Nephron progenitor cell (in vitro differentiated cells): ENCODE data around the gene GPR162.

Experiments used
- DNase-seq: peaks from one replicate; pipeline ENCODE4 v3.0.0; 2021
- H3K27ac Mint-ChIP-seq: 2 replicates; pipeline ENCODE4 v1.8.0; 2021; ENCODE audit warnings: mild to moderate bottlenecking, moderate library complexity, mixed read lengths
- H3K27me3 Mint-ChIP-seq: 2 replicates; pipeline ENCODE4 v1.8.0; 2021; ENCODE audit warnings: mild to moderate bottlenecking, low read depth, mixed read lengths; ENCODE audit not compliant: poor library complexity
- H3K36me3 Mint-ChIP-seq: 2 replicates; pipeline ENCODE4 v1.8.0; 2021; ENCODE audit warnings: low read depth, mixed read lengths
- H3K4me1 Mint-ChIP-seq: 2 replicates; pipeline ENCODE4 v1.8.0; 2021; ENCODE audit warnings: mixed read lengths
- H3K4me3 Mint-ChIP-seq: 2 replicates; pipeline ENCODE4 v1.8.0; 2021; ENCODE audit warnings: mild to moderate bottlenecking, moderate library complexity, mixed read lengths
- H3K9me3 Mint-ChIP-seq: 2 replicates; pipeline ENCODE4 v1.8.0; 2021; ENCODE audit warnings: mild to moderate bottlenecking, moderate library complexity, mixed read lengths
- TF ChIP-seq, protein P1 (sequence below): fragments of 200-600 bp; sonication (generic); IDR thresholded peaks from 2 replicates; pipeline ENCODE4 v1.5.0; 2021; ENCODE audit warnings: antibody characterized with exemption

GPR162 gene

DNA sequence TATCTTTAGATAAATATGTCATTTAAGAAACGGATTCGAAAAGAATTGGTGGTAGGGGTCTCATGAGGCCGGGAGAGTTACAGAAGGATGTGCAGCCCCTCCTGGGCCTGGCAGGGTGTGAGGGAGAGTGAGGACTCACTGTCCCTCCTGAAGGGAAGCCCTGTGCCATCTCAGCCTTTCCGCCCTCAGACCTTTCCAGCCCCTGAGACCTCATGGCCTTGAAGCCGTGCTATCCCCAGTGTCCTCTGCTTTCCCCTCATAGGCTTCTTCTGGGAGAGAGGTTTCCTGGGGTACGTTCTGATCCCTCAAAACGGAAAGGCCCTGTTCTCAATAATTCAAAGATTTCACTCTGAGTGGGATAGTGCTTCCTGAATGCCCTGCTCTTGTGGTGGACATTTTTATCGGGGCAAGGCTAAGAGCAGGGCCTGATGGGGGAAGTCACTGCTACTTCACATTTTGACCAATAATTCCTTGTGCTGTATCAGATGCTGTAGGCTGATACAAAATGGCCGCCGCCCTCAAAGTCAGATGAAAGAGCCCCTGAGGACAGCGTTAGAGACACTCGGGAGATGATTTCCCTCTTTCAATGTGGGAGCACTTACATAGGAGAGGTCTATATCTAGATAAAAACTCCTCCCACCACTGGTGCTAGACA is 31.0 kb upstream of the GPR162 start:
- TF ChIP-seq, protein P1, sequence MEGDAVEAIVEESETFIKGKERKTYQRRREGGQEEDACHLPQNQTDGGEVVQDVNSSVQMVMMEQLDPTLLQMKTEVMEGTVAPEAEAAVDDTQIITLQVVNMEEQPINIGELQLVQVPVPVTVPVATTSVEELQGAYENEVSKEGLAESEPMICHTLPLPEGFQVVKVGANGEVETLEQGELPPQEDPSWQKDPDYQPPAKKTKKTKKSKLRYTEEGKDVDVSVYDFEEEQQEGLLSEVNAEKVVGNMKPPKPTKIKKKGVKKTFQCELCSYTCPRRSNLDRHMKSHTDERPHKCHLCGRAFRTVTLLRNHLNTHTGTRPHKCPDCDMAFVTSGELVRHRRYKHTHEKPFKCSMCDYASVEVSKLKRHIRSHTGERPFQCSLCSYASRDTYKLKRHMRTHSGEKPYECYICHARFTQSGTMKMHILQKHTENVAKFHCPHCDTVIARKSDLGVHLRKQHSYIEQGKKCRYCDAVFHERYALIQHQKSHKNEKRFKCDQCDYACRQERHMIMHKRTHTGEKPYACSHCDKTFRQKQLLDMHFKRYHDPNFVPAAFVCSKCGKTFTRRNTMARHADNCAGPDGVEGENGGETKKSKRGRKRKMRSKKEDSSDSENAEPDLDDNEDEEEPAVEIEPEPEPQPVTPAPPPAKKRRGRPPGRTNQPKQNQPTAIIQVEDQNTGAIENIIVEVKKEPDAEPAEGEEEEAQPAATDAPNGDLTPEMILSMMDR = no peak

DNA sequence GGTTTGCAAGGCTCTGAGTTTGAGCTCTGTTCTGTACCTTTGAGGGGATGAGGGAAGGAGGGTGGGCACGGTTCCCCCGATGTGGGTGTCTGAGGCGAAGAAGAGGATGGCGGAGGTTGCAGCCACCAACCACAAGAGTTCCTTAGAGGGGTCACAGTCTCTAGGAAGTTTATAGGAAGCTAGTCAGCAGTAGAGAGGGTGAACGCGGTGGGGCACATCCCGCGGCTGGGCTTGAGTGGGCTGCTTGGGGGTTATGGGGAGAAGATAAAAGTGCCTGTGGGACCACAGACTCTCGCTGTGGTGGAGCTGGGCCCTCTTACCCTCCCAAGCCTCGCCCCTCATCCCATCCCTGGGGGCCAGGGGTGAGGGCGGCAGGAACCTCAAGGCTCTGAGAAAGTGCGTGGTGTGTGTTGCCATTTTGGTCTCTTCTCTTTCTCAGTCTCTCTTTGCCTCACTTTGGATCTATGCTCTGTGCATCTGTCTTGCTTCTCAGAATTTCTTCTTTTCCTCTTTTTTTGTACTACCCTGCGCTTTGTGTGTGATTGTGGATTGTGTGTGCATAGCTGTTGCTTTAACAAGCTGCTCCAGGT is 29.6 kb upstream of the GPR162 start:
- TF ChIP-seq, protein P1 = no peak
- Mint-ChIP-seq H3K9me3 (no peaks in the 10 kb centered on the region), H3K27ac (peak overlapping the region; percentile 90), H3K27me3 (peaks cover 3% of the 10 kb centered on the region), H3K4me3 (no peak overlapping the region), H3K36me3 (no peaks in the 10 kb centered on the region), H3K4me1 (peaks cover 47% of the 10 kb centered on the region)
- DNase-seq = no peak

More for the DNA sequence above, 31.0 kb upstream of the GPR162 start:
- Mint-ChIP-seq H3K4me3 (no peak overlapping the region), H3K27ac (no peak overlapping the region), H3K27me3 (peaks cover 3% of the 10 kb centered on the region), H3K36me3 (no peaks in the 10 kb centered on the region), H3K4me1 (peaks cover 44% of the 10 kb centered on the region), H3K9me3 (no peaks in the 10 kb centered on the region)
- no peak for DNase-seq

DNA sequence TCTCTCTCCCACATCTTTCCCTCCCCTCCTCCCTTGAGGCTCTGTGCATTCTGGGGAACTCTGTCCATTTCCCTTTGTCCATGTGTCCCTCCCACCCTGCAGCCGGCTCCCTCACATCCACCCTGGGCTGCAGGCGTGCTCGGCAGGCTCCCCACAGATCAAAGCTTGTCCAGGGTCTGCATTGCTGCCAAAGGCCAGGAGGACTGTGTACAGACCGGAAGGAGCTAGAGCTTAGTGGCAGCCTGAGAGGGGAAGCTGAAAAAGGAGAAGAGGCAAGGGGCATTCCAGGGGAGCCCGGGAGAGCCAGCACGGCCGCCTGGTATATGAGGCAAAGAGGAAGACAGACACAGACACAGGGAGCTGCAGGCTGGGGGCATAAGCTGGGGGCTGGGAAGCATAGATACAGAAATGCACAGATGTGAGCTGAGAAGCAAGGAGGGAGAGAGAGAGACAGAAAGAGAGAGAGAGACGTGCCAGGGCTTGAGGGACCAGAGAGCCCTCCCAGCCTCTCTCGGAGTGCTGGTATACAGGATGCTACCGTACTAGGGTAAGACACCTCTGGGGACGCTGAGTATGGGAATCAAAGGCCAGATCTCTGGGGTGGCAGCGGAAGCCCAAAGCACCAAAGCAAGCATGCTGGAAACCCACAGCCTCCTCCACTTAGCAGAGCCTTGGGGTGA is 29.0 kb upstream of the GPR162 start:
- Mint-ChIP-seq H3K4me1 (peaks cover 52% of the 10 kb centered on the region), H3K9me3 (no peaks in the 10 kb centered on the region), H3K27me3 (peaks cover 3% of the 10 kb centered on the region), H3K27ac (peak overlapping the region; percentile 90), H3K4me3 (peak overlapping the region; percentile 28), H3K36me3 (no peaks in the 10 kb centered on the region)
- TF ChIP-seq, protein P1 = no peak
- peak; percentile 36 for DNase-seq

DNA sequence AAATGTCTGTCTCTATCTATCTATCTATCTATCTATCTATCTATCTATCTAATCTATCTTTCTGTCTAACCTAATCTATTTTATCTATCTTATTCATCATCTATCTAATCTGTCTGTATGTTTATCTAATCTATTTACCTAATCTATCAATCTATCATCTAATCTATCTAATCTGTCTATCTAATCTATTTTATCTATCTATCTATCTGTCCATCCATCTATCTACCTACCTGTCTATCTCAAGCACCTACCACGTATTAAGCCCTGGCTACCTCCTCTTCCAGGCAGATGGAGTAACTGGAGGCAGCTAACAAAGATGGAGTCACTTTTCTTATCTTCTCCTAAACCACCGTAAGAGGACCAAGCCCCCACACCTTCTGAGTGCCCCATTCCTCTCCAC is 26.5 kb upstream of the GPR162 start:
- Mint-ChIP-seq H3K27ac (no peak overlapping the region), H3K9me3 (no peaks in the 10 kb centered on the region), H3K4me1 (peaks cover 56% of the 10 kb centered on the region), H3K27me3 (peaks cover 3% of the 10 kb centered on the region), H3K36me3 (no peaks in the 10 kb centered on the region), H3K4me3 (no peak overlapping the region)
- TF ChIP-seq, protein P1 = no peak
- DNase-seq = no peak

DNA sequence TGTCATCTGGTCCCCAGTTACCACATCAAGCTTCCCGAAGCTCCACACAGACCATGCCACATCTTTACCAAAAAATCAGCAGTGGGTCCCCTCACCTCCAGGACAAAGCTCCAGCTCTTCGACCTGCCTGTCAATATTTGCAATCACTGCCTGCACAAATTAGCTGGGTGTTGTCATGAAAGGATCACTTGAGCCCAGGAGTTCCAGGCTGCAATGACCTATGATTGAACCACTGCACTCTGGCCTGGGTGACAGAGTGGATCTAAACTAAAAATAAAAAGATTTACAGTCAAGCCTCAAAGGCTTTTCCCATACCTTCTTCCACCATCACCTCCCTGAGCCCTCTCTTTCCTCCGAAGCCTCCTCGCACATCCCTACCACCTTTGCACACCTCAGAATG is 25.0 kb upstream of the GPR162 start:
- peaks cover 56% of the 10 kb centered on the region for H3K4me1 Mint-ChIP-seq
- DNase-seq = no peak
- peaks cover 3% of the 10 kb centered on the region for H3K27me3 Mint-ChIP-seq
- no peak overlapping the region for H3K27ac Mint-ChIP-seq
- no peaks in the 10 kb centered on the region for H3K36me3 Mint-ChIP-seq
- TF ChIP-seq, protein P1 = no peak
- no peak overlapping the region for H3K4me3 Mint-ChIP-seq
- H3K9me3 Mint-ChIP-seq = no peaks in the 10 kb centered on the region
